ENCODE data around the gene SIVA1. TPM values are rescaled to one million over a fixed set of nuclear protein-coding genes. Genes with fewer than 3 reads are reported as not detected.

SIVA1 gene
- polyA plus RNA-seq, 1 experiment: 49.7 TPM

DNA sequence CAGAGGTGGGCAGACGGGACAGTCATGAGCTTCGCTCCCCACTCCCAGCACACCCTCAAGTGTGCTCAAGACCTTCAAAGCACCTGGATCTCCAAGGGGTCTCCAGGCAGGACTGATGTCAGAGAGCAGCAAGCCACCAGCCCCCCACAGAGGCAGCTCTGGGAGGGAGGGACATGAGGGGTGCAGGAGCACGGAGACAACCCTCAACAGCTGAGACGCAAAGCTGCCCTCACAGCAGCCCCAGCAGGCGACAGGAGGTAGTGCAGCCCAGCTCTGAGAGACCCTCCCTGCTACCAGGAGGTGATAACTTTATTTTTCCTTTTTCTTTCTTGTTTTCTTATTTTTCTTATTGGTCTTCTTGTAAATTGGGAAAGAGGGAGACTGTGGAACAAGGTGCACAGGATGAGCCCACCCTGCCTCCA is 17.9 kb downstream of the SIVA1 start:
- Histone ChIP-seq H3K4me3 (ENCODE audit: low read depth, low read length) (no peak overlapping the region), H3K27me3 (ENCODE audit: control insufficient read depth, insufficient read depth, low read length) (no peaks in the 10 kb centered on the region), H3K9me3 (ENCODE audit: control insufficient read depth, insufficient read depth, low read length) (peaks cover 23% of the 10 kb centered on the region), H3K27ac (ENCODE audit: low read depth, low read length) (no peak overlapping the region)
- TF ChIP-seq, protein P1, sequence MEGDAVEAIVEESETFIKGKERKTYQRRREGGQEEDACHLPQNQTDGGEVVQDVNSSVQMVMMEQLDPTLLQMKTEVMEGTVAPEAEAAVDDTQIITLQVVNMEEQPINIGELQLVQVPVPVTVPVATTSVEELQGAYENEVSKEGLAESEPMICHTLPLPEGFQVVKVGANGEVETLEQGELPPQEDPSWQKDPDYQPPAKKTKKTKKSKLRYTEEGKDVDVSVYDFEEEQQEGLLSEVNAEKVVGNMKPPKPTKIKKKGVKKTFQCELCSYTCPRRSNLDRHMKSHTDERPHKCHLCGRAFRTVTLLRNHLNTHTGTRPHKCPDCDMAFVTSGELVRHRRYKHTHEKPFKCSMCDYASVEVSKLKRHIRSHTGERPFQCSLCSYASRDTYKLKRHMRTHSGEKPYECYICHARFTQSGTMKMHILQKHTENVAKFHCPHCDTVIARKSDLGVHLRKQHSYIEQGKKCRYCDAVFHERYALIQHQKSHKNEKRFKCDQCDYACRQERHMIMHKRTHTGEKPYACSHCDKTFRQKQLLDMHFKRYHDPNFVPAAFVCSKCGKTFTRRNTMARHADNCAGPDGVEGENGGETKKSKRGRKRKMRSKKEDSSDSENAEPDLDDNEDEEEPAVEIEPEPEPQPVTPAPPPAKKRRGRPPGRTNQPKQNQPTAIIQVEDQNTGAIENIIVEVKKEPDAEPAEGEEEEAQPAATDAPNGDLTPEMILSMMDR (IDR thresholded peaks at IDR 0.05; ENCODE audit: low read depth, low read length): peak; percentile 56
- POLR2A ChIA-PET: interaction anchor here (3.7 kb wide), 1 partner anchor 18 kb away, joined by 12 read pairs; the partner anchor contains the start of gene SIVA1
- CTCF ChIA-PET: interaction anchor here (0.7 to 1.7 kb wide), 3 partner anchors 24 to 68 kb away, joined by 3 to 16 read pairs (median 3); partner anchors contain the start of gene AKT1
- no peak for DNase-seq (ENCODE audit: low read depth, low spot score)

DNA sequence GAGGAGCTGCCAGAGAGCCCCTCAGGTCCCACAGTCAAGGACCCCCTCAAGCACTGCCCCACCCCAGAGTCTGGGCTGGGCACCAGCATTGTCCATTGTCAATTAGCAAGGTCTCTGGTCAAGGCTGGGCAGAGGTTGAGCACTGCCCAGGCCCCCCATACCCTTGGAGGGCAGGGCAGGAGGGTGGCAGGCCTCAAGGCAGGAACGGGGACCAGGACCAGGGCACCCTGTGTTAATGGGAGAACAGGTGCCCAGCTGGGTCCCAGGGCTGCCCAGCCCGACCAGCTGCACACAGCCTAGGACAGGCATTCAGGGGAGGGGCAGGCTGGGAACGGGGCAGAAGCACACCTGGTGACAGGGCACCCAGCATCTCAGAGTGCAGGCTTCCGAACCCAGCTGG is 18.4 kb downstream of the SIVA1 start:
- no peaks in the 10 kb centered on the region for H3K27me3 ChIP-seq (ENCODE audit: control insufficient read depth, insufficient read depth, low read length)
- peaks cover 24% of the 10 kb centered on the region for H3K9me3 ChIP-seq (ENCODE audit: control insufficient read depth, insufficient read depth, low read length)
- ChIA-PET POLR2A (interaction anchor here (3.7 kb wide), 1 partner anchor 19 kb away, joined by 12 read pairs; the partner anchor contains the start of gene SIVA1), CTCF (interaction anchor here (1.1 to 1.7 kb wide), 2 partner anchors 24 to 55 kb away, joined by 3 to 16 read pairs; partner anchors contain the start of gene AKT1)
- H3K27ac ChIP-seq (ENCODE audit: low read depth, low read length): no peak overlapping the region
- H3K4me3 ChIP-seq (ENCODE audit: low read depth, low read length): no peak overlapping the region
- TF ChIP-seq, protein P1 (IDR thresholded peaks at IDR 0.05; ENCODE audit: low read depth, low read length): no peak
- no peak for DNase-seq (ENCODE audit: low read depth, low spot score)

DNA sequence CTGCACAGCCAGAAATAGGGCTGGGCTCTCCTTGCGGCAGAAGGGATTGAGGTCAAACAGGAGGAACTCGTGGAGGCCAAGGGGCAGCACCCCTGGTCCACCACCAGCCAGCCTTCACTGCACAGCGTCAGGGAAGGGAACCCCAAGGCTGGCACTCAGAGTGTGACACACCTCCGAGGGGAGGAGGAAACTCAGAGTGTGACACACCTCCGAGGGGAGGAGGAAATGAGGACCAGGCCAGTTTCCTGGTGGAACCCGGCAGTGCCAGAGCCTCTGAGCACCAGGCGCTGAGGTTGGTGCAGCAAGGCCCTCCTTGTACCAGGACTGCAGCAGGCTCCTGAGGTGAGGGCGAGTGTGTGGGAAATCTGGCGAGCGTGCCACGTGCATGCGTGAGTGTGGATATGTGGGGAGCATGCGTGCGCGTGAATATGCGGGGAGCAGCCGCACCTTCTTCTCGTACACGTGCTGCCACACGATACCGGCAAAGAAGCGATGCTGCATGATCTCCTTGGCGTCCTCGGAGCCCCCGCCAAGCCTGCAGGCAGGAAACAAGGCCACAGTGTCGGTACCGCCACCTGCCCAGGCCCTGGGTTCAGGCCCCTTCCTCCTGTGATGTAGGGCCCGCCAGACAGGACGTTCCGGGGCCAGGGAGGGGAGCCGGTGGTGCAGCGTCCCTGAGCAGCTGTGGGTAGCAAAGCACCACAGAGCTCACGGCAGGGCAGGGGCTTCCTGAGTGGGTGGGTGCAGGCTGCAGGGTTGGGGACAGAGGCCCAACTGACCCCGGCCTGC is 19.2 kb downstream of the SIVA1 start:
- CTCF ChIA-PET: interaction anchor here (0.8 to 1.3 kb wide), 2 partner anchors 54 to 55 kb away, joined by 3 read pairs; no protein-coding TSS in a partner anchor
- Histone ChIP-seq H3K27me3 (ENCODE audit: control insufficient read depth, insufficient read depth, low read length) (no peaks in the 10 kb centered on the region), H3K4me3 (ENCODE audit: low read depth, low read length) (no peak overlapping the region), H3K9me3 (ENCODE audit: control insufficient read depth, insufficient read depth, low read length) (peaks cover 30% of the 10 kb centered on the region), H3K27ac (ENCODE audit: low read depth, low read length) (no peak overlapping the region)
- DNase-seq (ENCODE audit: low read depth, low spot score): no peak
- POLR2A ChIA-PET: interaction anchor here (3.7 kb wide), 1 partner anchor 19 kb away, joined by 12 read pairs; the partner anchor contains the start of gene SIVA1
- TF ChIP-seq, protein P1 (IDR thresholded peaks at IDR 0.05; ENCODE audit: low read depth, low read length): no peak

DNA sequence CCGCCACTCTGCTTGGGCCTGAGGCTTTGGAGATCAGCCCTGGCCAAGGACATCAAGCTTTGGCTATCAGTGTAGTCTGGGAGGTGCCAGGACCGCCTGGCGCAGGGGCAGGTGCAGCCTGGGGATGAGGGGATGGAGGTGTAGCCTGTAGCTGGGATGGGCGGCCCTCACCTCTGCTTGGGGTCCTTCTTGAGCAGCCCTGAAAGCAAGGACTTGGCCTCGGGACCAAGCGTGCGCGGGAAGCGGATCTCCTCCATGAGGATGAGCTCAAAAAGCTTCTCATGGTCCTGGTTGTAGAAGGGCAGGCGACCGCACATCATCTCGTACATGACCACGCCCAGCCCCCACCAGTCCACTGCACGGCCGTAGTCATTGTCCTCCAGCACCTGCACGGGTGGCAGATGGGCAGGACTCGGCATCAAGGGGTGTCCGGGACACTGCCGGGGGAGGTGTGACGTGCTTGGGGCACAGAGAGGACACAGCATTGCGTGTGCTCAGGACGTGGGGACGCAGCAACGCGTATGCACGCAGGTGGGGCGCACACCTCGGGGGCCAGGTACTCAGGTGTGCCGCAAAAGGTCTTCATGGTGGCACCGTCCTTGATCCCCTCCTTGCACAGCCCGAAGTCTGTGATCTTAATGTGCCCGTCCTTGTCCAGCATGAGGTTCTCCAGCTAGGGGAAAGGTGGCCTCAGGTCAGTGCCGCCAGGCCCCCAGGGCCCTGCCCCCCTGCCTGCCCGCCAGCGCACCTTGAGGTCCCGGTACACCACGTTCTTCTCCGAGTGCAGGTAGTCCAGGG is 20.0 kb downstream of the SIVA1 start:
- ChIA-PET CTCF (interaction anchor here (0.8 to 1.3 kb wide), 3 partner anchors 48 to 54 kb away, joined by 3 to 5 read pairs (median 3); no protein-coding TSS in a partner anchor), POLR2A (interaction anchor here (3.7 kb wide), 1 partner anchor 20 kb away, joined by 12 read pairs; the partner anchor contains the start of gene SIVA1)
- H3K27ac ChIP-seq (ENCODE audit: low read depth, low read length): no peak overlapping the region
- H3K9me3 ChIP-seq (ENCODE audit: control insufficient read depth, insufficient read depth, low read length): peaks cover 30% of the 10 kb centered on the region
- TF ChIP-seq, protein P1 (IDR thresholded peaks at IDR 0.05; ENCODE audit: low read depth, low read length): no peak
- DNase-seq (ENCODE audit: low read depth, low spot score): no peak
- H3K4me3 ChIP-seq (ENCODE audit: low read depth, low read length): no peak overlapping the region
- no peaks in the 10 kb centered on the region for H3K27me3 ChIP-seq (ENCODE audit: control insufficient read depth, insufficient read depth, low read length)
